Smooth muscle cell (in vitro differentiated cells): ENCODE results near the gene MDFIC. TPM values are rescaled to one million over a fixed set of nuclear protein-coding genes. Genes with fewer than 3 reads are reported as not detected.

Source experiments
- DNase-seq: peaks from one replicate; lab custom pipeline; 2025; ENCODE audit not compliant: unreplicated experiment; lab: John Stamatoyannopoulos, UW
- H2AFZ ChIP-seq: fragments of 200-600 bp; sonication (generic); 2 replicates; pipeline ENCODE4 v1.6.0; 2016; ENCODE audit warnings: antibody characterized with exemption, low read depth, mild to moderate bottlenecking
- H3F3A ChIP-seq: fragments of 200-600 bp; sonication (generic); 2 replicates; pipeline ENCODE4 v1.6.0; 2017; ENCODE audit warnings: antibody characterized with exemption, low read depth
- H3K27ac ChIP-seq: fragments of 200-600 bp; sonication (generic); 2 replicates; pipeline ENCODE4 v1.5.1; 2016; ENCODE audit warnings: low read depth, mild to moderate bottlenecking
- H3K27me3 ChIP-seq: fragments of 200-600 bp; sonication (generic); 2 replicates; pipeline ENCODE4 v1.6.1; 2016; ENCODE audit warnings: low read depth, mild to moderate bottlenecking
- H3K36me3 ChIP-seq: fragments of 200-600 bp; sonication (generic); 2 replicates; pipeline ENCODE4 v1.5.1; 2016; ENCODE audit warnings: low read depth
- H3K4me1 ChIP-seq: fragments of 200-600 bp; sonication (generic); 2 replicates; pipeline ENCODE4 v1.5.1; 2016; ENCODE audit warnings: low read depth
- H3K4me2 ChIP-seq: fragments of 200-600 bp; sonication (generic); 2 replicates; pipeline ENCODE4 v1.6.0; 2016; ENCODE audit warnings: mild to moderate bottlenecking
- H3K4me3 ChIP-seq: fragments of 200-600 bp; sonication (generic); 2 replicates; pipeline ENCODE4 v1.5.1; 2016; ENCODE audit warnings: mild to moderate bottlenecking
- H3K79me2 ChIP-seq: fragments of 200-600 bp; sonication (generic); 2 replicates; pipeline ENCODE4 v1.6.0; 2016; ENCODE audit warnings: low read depth, mild to moderate bottlenecking
- H3K9ac ChIP-seq: fragments of 200-600 bp; sonication (generic); 2 replicates; pipeline ENCODE4 v1.6.0; 2016; ENCODE audit warnings: low read depth
- H3K9me3 ChIP-seq: fragments of 200-600 bp; sonication (generic); replicated peaks from 2 replicates; pipeline ENCODE4 v1.5.1; 2016; ENCODE audit warnings: low read depth
- H4K20me1 ChIP-seq: fragments of 200-600 bp; sonication (generic); 2 replicates; pipeline ENCODE4 v1.6.0; 2016; ENCODE audit warnings: low read depth
- CTCF ChIP-seq: fragments of 200-600 bp; sonication (generic); IDR thresholded peaks from 2 replicates; pipeline ENCODE4 v1.5.1; 2017; ENCODE audit warnings: borderline replicate concordance, mild to moderate bottlenecking, antibody characterized with exemption; ENCODE audit not compliant: insufficient read depth, poor library complexity, severe bottlenecking
- WGBS: methylation state at CpG from one replicate; pipeline ENCODE4 v1.1.7; 2016; ENCODE audit warnings: low lambda C conversion rate; 5-methylcytosine and 5-hydroxymethylcytosine counted together
- polyA plus RNA-seq: library from polyadenylated mRNA; unstranded; fragments of >200 nt; fragmentation: Nextera tagmentation; extraction: Ambion mirVana; gene quantifications from 2 replicates; pipeline ENCODE4 v1.2.1, GENCODE V29; 2016
- total RNA-seq: library from RNA; depleted of rRNA; stranded (reverse); fragments of >200 nt; gene quantifications from 2 replicates; pipeline ENCODE4 v1.2.3, GENCODE V29; 2014

Gene MDFIC
- total and polyA plus RNA-seq, 2 experiments from 2014 or later: 17.5 to 37.0 TPM

- Histone ChIP-seq H3K4me2 (no peak overlapping the region), H3K36me3 (no peaks in the 10 kb centered on the region), H3K79me2 (peaks cover 4% of the 10 kb centered on the region), H3F3A (no peaks in the 10 kb centered on the region), H3K9me3 (no peaks in the 10 kb centered on the region), H3K27ac (no peak overlapping the region), H3K9ac (no peak overlapping the region), H3K27me3 (no peaks in the 10 kb centered on the region), H3K4me1 (peaks cover 7% of the 10 kb centered on the region), H2AFZ (no peak overlapping the region), H4K20me1 (peaks cover 11% of the 10 kb centered on the region), H3K4me3 (no peak overlapping the region)
- WGBS: 74% methylated on average over 5 of the region's 5 CpGs
- DNase-seq: no peak
- TF ChIP-seq CTCF: no peak
Measured at GRCh38 chr7:115004121-115004520, 82.2 kb downstream of the MDFIC start.

DNA sequence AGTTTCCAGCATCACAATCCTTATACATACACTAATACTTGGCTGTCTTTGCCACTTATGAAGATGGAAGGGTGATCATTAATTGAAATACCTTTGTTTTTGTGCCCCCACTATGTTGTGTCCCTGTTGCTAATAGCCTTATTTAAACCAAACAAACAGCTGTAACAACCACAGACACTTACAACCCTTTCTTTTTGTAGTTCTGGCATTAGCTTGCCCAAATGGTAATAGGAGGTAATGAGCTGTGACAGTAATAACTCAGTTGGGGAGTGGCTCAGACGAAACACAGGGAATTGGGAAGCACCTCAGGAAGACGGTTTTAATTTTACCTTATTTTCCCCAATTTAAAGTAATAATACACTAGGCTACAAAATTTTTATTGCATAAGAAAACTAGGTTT lies 83.4 kb downstream of the MDFIC start:
- Histone ChIP-seq H3K79me2 (peaks cover 4% of the 10 kb centered on the region), H3F3A (no peaks in the 10 kb centered on the region), H3K36me3 (no peaks in the 10 kb centered on the region), H3K27ac (no peak overlapping the region), H3K27me3 (no peaks in the 10 kb centered on the region), H2AFZ (no peak overlapping the region), H3K4me2 (no peak overlapping the region), H3K4me3 (no peak overlapping the region), H3K9ac (no peak overlapping the region), H3K4me1 (peaks cover 10% of the 10 kb centered on the region), H3K9me3 (no peaks in the 10 kb centered on the region), H4K20me1 (peaks cover 13% of the 10 kb centered on the region)
- no peak for DNase-seq
- WGBS: 95% methylated on average over 2 of the region's 2 CpGs
- no peak for TF ChIP-seq CTCF

DNA sequence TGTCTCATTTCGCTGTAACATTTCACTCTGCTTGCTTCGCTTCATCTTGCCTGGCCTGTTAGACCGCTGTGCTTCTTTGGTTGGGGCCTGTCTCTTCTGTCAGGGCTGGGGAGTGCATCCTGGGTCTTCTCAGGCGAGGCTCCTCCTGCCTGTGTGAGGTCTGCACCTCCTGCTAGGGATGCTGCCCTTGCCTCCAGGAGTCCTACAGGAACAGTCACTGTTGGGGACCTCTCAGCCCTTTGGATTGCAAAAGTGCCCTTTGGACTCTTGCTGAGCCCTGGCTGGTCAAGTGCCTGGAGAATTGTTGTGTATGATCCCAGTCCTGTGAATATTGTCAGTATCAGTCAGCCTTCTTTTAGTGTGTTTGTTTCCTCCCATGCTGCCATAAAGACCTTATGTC lies 84.1 kb downstream of the MDFIC start:
- Histone ChIP-seq H3K9me3 (no peaks in the 10 kb centered on the region), H3K36me3 (no peaks in the 10 kb centered on the region), H3K27ac (no peak overlapping the region), H4K20me1 (peaks cover 13% of the 10 kb centered on the region), H3K4me2 (no peak overlapping the region), H3K4me3 (no peak overlapping the region), H2AFZ (no peak overlapping the region), H3K9ac (no peak overlapping the region), H3K27me3 (no peaks in the 10 kb centered on the region), H3K4me1 (peaks cover 10% of the 10 kb centered on the region), H3K79me2 (no peaks in the 10 kb centered on the region), H3F3A (no peaks in the 10 kb centered on the region)
- no peak for DNase-seq
- TF ChIP-seq CTCF: no peak
- 65% methylated on average over 4 of the region's 4 CpGs for WGBS

- peaks cover 10% of the 10 kb centered on the region for H3K4me1 ChIP-seq
- peak overlapping the region; percentile 44 for H3K27ac ChIP-seq
- H3K4me3 ChIP-seq: no peak overlapping the region
- no peak for DNase-seq
- no peak overlapping the region for H3K9ac ChIP-seq
- H3K9me3 ChIP-seq: no peaks in the 10 kb centered on the region
- no peak overlapping the region for H2AFZ ChIP-seq
- no peaks in the 10 kb centered on the region for H3K27me3 ChIP-seq
- no peak for TF ChIP-seq CTCF
- peaks cover 13% of the 10 kb centered on the region for H4K20me1 ChIP-seq
- H3K79me2 ChIP-seq: no peaks in the 10 kb centered on the region
- 93% methylated on average over 7 of the region's 7 CpGs for WGBS
- no peaks in the 10 kb centered on the region for H3F3A ChIP-seq
- no peaks in the 10 kb centered on the region for H3K36me3 ChIP-seq
- H3K4me2 ChIP-seq: no peak overlapping the region
Measured at GRCh38 chr7:115007751-115008150, 85.9 kb downstream of the MDFIC start.
